Stimulated activated CD4-positive, alpha-beta T cell treated with anti-CD3 and anti-CD28 coated beads, Interleukin-1b, Interleukin-23, amount 100 ng/mL, for 48 hours (primary cell): ENCODE results near the gene LCTL.

ENCODE experiments used
- DNase-seq: peaks from one replicate; pipeline ENCODE4 v3.0.0-alpha.2; 2020

Gene LCTL

GRCh38 chr15:66498501-66499386, 67.1 kb downstream of the LCTL start:
- DNase-seq, result no peak
